ENCODE measurements around the gene OOSP4A. TPM values are rescaled to one million over a fixed set of nuclear protein-coding genes. Genes with fewer than 3 reads are reported as not detected.

OOSP4A gene
- not detected in 2 replicates for total RNA-seq (2013; cell fraction: nucleolus; rRNA removed)
- total RNA-seq (2014; rRNA removed) (not detected in 2 replicates), total RNA-seq (2014; rRNA removed; fragmentation: Illumina TruSeq; extraction: Trizol) (not detected in 2 replicates), total RNA-seq (2021) (not detected in 2 replicates), polyA plus RNA-seq (2011; rRNA removed) (not detected in 2 replicates), polyA plus RNA-seq (2014; fragmentation: Illumina TruSeq; extraction: Trizol) (not detected in 2 replicates), polyA plus RNA-seq (2014; fragmentation: Nextera tagmentation; extraction: Ambion mirVana) (not detected), polyA plus RNA-seq (2014; rRNA removed) (not detected in 2 replicates), polyA plus RNA-seq (2016; fragmentation: Nextera tagmentation; extraction: Ambion mirVana) (not detected), polyA minus RNA-seq (2011; rRNA and poly(A)+ RNA removed) (not detected in 2 replicates), Bru-seq, nascent RNA (not detected), BruChase-seq, experiment 1, labeled RNA remaining after a 6-hour chase (not detected), BruChase-seq, experiment 2, labeled RNA remaining after a 2-hour chase (not detected)
- not detected for polyA plus RNA-seq (2011; ENCODE audit: low read depth)
- polyA plus RNA-seq (2011; cell fraction: cytosol; rRNA removed) = not detected in 2 replicates
- polyA plus RNA-seq (2011; cell fraction: nucleus; rRNA removed) = not detected in 2 replicates
- polyA plus RNA-seq (2012) = not detected in 2 replicates
- polyA minus RNA-seq (2011; cell fraction: cytosol; rRNA and poly(A)+ RNA removed) = not detected in 2 replicates
- polyA minus RNA-seq (2011; cell fraction: nucleus; rRNA and poly(A)+ RNA removed) = not detected in 2 replicates
- long read RNA-seq, experiment 1 = 0 reads
- long read RNA-seq, experiment 2 = 0 reads

- ChIA-PET SMC1A (ENCODE audit: uncharacterized antibody, unreplicated experiment) (no interaction called here), RAD21 (ENCODE audit: unreplicated experiment) (interaction anchor here (0.7 kb wide), 2 partner anchors 39 to 646 kb away, joined by 3 to 5 read pairs; no protein-coding TSS in a partner anchor), CTCF (no interaction called here), POLR2A (no interaction called here)
- in situ Hi-C loops (cut with MboI) = no loop called here
- no TSS peak for BruUV-seq (replicated peaks)
- DNase-seq (ENCODE audit: low read depth, low spot score) = no peak
- FAIRE-seq = no peak
- H3K4me2 ChIP-seq (ENCODE audit: control insufficient read depth, insufficient read depth) = no peak within 1 kb of the TSS
- H3K36me3 ChIP-seq (ENCODE audit: control insufficient read depth in 2 of 2, insufficient read depth in 2 of 2, low read length in 1 of 2) = no peaks in the 10 kb centered on the region
- intact Hi-C loops (cut with micrococcal nuclease; ENCODE audit: unreplicated experiment) = no loop called here
- no peaks in the 10 kb centered on the region for H3K27me3 ChIP-seq (replicated peaks in 1 of 2; ENCODE audit: control insufficient read depth in 2 of 2, insufficient read depth in 2 of 2, low read length in 1 of 2)
- H3K27ac ChIP-seq (ENCODE audit: control insufficient read depth, insufficient read depth) = no peak within 1 kb of the TSS
- TF ChIP-seq RCOR1 (conservative IDR thresholded peaks at IDR 0.05; ENCODE audit: low read depth, low read length) (no peak), IRF5 (IDR thresholded peaks at IDR 0.05; ENCODE audit: borderline replicate concordance) (no peak), ZNF592 (IDR thresholded peaks at IDR 0.05) (no peak), MEF2A (IDR thresholded peaks at IDR 0.05; ENCODE audit: insufficient read depth, low read depth, low read length) (no peak), CBX5 (IDR thresholded peaks at IDR 0.05; ENCODE audit: low read depth) (no peak), NFIC (IDR thresholded peaks at IDR 0.05; ENCODE audit: low read depth, low read length) (no peak), CHD1 (IDR thresholded peaks at IDR 0.05; ENCODE audit: low read depth, low read length) (no peak), JUND (IDR thresholded peaks at IDR 0.05; ENCODE audit: low read depth, low read length) (no peak), SREBF1 (IDR thresholded peaks at IDR 0.05; ENCODE audit: low read length) (no peak), YBX1 (IDR thresholded peaks at IDR 0.05) (no peak), RBBP5 (conservative IDR thresholded peaks at IDR 0.05) (no peak), LARP7 (IDR thresholded peaks at IDR 0.05) (no peak), ZNF207 (IDR thresholded peaks at IDR 0.05; ENCODE audit: borderline replicate concordance) (no peak), HCFC1 (IDR thresholded peaks at IDR 0.05; ENCODE audit: low read length) (no peak), ZSCAN29 (IDR thresholded peaks at IDR 0.05) (no peak), HDAC6 (IDR thresholded peaks at IDR 0.05; ENCODE audit: unreplicated experiment) (no peak)
- H3K4me1 ChIP-seq (ENCODE audit: control insufficient read depth, insufficient read depth, low read length) = no peaks in the 10 kb centered on the region
- H3K4me3 ChIP-seq = no peak within 1 kb of the TSS
- 67% methylated on average over 3 of the region's 3 CpGs for WGBS (ENCODE audit: insufficient coverage, insufficient replicate concordance, low lambda C conversion rate, missing lambda C conversion rate)
- H2AFZ ChIP-seq (ENCODE audit: control insufficient read depth, low read depth, low read length) = no peak within 1 kb of the TSS
- no peaks in the 10 kb centered on the region for H4K20me1 ChIP-seq (ENCODE audit: control insufficient read depth, insufficient read depth)
- no peak within 1 kb of the TSS for H3K9ac ChIP-seq (ENCODE audit: control insufficient read depth, insufficient read depth, low read length)
- no peak for ATAC-seq
- H3K9me3 ChIP-seq (replicated peaks; ENCODE audit: control insufficient read depth, insufficient read depth, low read length) = no peaks in the 10 kb centered on the region
- no peaks in the 10 kb centered on the region for H3K79me2 ChIP-seq (ENCODE audit: control insufficient read depth, insufficient read depth, low read length)
These were observed at the start of gene OOSP4A for GRCh38 chr11:59963733-59964132. TSS of gene OOSP4A (plus strand) at chr11:59964033. CDS start at chr11:59964033, 0 bp downstream.

Measured in GM12878 (cell line).